ENCODE data around the gene ACSM5.
"Not testable (repeated sequence)": the region's sequence is repeated elsewhere in the genome, so short reads cannot be mapped to it uniquely, and the experiment has no call there.

ACSM5 gene

DNA sequence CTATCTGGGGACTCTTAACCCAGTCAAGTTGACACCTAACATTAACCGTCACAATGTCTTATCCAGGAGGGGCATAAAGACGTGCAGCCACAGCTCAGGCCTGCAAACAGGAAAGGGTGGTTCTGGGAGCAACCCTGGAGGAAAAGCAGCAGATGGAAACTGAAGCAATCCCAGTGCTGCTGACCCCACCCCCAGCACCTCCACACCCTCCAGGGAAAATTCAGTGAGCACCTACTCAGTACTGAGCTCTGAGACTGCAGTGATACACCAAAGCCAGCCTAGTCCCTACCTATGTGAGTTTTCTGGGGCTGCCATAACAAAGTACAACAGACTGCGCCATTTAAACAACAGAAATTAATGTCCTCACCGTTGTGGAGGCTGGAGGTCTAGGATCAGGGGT is 32.5 kb downstream of the ACSM5 start:
- in situ Hi-C loops (cut with HindIII; ENCODE audit: low sequenced_read_pairs), result not testable (repeated sequence)

DNA sequence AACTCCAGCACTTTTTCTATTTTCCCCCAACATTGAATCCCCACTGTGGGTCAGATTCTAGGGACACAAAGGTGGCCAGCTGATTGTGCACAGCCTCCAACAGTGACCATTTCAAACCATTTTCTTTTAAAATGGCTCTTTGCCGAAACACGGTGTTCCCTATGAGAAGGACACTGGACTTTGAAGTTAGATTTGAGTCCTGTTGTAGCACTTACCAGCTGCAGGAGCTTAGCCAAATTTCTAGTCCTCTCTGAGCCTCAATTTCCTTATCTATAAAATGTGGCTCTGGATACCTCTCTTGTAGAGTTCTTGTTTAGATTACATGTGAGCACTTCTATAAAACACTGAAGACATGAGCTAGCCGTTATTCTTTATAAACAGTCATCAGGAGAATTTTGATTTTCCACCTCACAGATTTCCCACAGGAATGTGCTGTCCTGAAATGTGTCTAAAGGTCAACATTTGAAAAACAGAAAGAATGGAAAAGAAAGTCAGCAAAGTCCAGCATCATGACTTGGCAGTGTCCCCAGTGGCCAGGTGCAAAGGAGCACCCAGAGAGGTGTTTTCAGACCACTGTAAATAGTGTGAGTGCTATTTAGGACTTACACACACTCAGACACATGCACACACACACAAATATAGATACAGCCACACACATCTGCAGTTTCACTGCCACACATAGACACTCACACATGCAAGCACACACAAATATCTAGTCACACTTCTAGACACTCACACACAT is 37.5 kb downstream of the ACSM5 start:
- in situ Hi-C loops (cut with HindIII; ENCODE audit: low sequenced_read_pairs), result not testable (repeated sequence)

- in situ Hi-C loops (cut with HindIII; ENCODE audit: low sequenced_read_pairs), result not testable (repeated sequence)
Observed at GRCh38 chr16:20451364-20451763, 42.0 kb downstream of the ACSM5 start, which contains the start of gene ACSM2A. Gene ACSM2A (plus strand): TSS chr16:20451521. CDS start chr16:20460115, 8,594 bp downstream.

DNA sequence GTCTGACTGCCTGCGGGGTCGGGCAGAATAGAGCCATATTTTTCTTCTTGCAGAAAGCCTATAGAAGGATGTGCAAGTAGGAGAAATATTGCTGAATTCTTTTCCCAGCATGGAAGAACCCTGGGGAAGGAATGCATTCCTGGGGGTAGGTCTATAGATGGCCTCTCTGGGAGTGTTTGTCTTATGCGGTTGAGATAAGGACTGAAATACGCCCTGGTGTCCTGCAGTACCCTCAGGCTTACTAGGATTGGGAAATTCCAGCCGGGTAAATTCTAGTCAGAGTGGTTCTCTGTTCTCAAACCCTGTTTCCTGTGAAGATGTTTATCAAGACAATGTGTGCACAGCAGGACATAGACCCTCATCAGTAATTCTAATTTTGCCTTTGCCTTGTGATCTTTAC is 44.3 kb downstream of the ACSM5 start:
- in situ Hi-C loops (cut with HindIII; ENCODE audit: low sequenced_read_pairs), result not testable (repeated sequence)

- in situ Hi-C loops (cut with HindIII; ENCODE audit: low sequenced_read_pairs), result not testable (repeated sequence)
Observed at GRCh38 chr16:20459227-20459626, 49.9 kb downstream of the ACSM5 start.

GRCh38 chr16:20460313-20460712 is 51.0 kb downstream of the ACSM5 start:
- in situ Hi-C loops (cut with HindIII; ENCODE audit: low sequenced_read_pairs), result not testable (repeated sequence)

GRCh38 chr16:20468954-20469353 is 59.6 kb downstream of the ACSM5 start:
- in situ Hi-C loops (cut with HindIII; ENCODE audit: low sequenced_read_pairs), result not testable (repeated sequence)

- in situ Hi-C loops (cut with HindIII; ENCODE audit: low sequenced_read_pairs), result not testable (repeated sequence)
Observed at GRCh38 chr16:20469930-20470329, 60.6 kb downstream of the ACSM5 start.

- in situ Hi-C loops (cut with HindIII; ENCODE audit: low sequenced_read_pairs), result not testable (repeated sequence)
Observed at GRCh38 chr16:20470732-20471131, 61.4 kb downstream of the ACSM5 start.

GRCh38 chr16:20477188-20477744 is 67.9 kb downstream of the ACSM5 start:
- in situ Hi-C loops (cut with HindIII; ENCODE audit: low sequenced_read_pairs), result not testable (repeated sequence)

- in situ Hi-C loops (cut with HindIII; ENCODE audit: low sequenced_read_pairs), result not testable (repeated sequence)
Observed at GRCh38 chr16:20483989-20484388, 74.7 kb downstream of the ACSM5 start.

GRCh38 chr16:20484726-20485125 is 75.4 kb downstream of the ACSM5 start:
- in situ Hi-C loops (cut with HindIII; ENCODE audit: low sequenced_read_pairs), result no loop called here

- in situ Hi-C loops (cut with HindIII; ENCODE audit: low sequenced_read_pairs), result no loop called here
Observed at GRCh38 chr16:20485408-20485807, 76.1 kb downstream of the ACSM5 start.

Measured in DLD1 (cell line).